GM21423 (cell line): ENCODE measurements around the gene CMBL.
"Not testable (repeated sequence)": the region's sequence is repeated elsewhere in the genome, so short reads cannot be mapped to it uniquely, and the experiment has no call there.

Experiments
- ATAC-seq: cut with Tn5 transposase; IDR thresholded peaks from one replicate; pipeline ENCODE4 v1.9.1; 2021; ENCODE audit warnings: mild to moderate bottlenecking, moderate library complexity; ENCODE audit not compliant: unreplicated experiment

CMBL gene

DNA sequence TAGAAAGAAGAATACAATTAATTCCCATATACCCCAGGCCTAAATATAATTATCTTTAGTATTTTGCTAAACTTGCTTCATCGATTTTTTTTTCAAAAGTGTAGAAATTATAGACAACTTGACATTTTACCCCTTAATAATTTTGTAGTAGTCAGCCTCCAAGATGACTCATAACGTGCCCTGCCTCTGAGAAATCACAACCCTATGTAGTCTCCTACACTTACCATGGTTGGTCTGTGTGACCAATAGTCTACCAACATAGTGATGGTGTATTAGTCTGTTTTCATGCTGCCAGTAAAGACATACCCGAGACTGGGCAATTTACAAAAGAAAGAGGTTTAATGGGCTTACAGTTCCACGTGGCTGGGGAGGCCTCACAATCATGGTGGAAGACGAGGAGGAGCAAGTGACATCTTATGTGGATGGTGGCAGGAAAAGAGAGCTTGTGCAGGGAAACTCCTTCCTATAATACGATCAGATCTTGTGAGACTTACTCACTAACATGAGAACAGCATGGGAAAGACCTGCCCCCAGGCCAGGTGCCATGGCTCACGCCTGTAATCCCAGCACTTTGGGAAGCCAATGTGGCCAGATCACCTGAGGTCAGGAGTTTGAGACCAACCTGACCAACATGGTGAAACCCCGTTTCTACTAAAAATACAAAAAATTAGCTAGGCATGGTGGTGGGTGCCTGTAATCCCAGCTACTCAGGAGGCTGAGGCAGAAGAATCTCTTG is 3.3 kb upstream of the CMBL start:
- ATAC-seq: not testable (repeated sequence)

- no peak for ATAC-seq
Measured at GRCh38 chr5:10310066-10310779, 2.5 kb upstream of the CMBL start.

DNA sequence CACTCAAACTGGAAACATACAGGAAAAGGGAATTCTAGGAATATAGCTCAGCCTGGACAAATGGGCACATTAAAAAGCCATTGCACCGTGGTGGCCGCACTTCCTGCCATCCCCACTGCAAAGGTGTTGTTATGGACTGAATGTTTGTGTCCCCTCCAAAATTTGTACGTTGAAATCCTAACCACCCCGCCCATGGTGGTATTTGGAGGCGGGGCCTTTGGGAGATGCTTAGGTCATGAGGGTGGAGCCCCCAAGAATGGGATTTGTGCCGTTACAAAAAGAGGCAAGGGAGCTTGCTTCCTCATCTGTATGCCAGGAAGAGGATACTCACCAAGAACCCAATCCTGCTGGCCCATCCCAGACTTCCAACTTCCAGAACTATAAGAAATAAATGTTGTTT is 1.1 kb upstream of the CMBL start:
- ATAC-seq: no peak

GRCh38 chr5:10306806-10307205 is 896 bp downstream of the CMBL start:
- no peak for ATAC-seq

GRCh38 chr5:10306114-10306513 is 1.6 kb downstream of the CMBL start:
- ATAC-seq: no peak

GRCh38 chr5:10304932-10305331 is 2.8 kb downstream of the CMBL start:
- ATAC-seq: no peak

- no peak for ATAC-seq
Measured at GRCh38 chr5:10303699-10304170, 4.0 kb downstream of the CMBL start.

GRCh38 chr5:10303201-10303600 is 4.5 kb downstream of the CMBL start:
- no peak for ATAC-seq

- no peak for ATAC-seq
Measured at GRCh38 chr5:10301842-10302610, 5.7 kb downstream of the CMBL start.

DNA sequence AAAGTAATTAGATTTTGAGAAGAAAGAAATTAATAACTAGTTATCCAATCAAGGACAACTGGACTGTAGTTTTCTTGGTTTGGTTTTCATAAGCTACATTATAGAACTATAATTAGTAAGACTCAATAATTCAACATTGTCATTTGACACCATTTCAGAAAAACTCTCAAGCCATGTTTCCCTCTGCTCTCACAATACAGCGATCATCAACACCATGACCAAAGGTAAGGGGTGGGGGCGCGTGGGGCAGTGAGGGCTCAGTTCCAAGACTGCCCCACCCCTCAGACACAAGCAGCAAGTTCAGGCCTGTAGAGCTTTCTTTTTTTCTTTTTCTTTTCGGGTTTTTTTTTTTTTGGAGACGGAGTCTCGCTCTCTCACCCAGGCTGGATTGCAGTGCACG is 6.4 kb downstream of the CMBL start:
- ATAC-seq: no peak

DNA sequence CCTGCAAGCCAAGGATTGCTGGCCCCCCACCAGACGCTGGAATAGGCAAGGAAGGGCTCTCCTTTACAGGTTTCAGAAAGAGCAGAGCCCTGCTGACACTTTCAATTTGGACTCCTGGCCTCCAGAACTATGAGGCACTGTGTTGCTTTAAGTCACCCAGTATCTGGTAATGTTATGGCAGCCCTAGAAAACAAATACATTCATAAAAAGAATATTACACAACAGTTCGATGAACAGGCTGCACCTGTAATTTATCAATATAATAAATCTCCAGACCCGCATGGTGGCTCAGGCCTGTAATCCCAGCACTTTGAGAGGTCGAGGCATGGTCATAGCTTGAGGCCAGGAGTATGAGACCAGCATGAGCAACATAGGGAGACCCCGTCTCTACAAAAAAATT is 7.5 kb downstream of the CMBL start:
- no peak for ATAC-seq

- no peak for ATAC-seq
Measured at GRCh38 chr5:10297646-10298204, 10.0 kb downstream of the CMBL start.

DNA sequence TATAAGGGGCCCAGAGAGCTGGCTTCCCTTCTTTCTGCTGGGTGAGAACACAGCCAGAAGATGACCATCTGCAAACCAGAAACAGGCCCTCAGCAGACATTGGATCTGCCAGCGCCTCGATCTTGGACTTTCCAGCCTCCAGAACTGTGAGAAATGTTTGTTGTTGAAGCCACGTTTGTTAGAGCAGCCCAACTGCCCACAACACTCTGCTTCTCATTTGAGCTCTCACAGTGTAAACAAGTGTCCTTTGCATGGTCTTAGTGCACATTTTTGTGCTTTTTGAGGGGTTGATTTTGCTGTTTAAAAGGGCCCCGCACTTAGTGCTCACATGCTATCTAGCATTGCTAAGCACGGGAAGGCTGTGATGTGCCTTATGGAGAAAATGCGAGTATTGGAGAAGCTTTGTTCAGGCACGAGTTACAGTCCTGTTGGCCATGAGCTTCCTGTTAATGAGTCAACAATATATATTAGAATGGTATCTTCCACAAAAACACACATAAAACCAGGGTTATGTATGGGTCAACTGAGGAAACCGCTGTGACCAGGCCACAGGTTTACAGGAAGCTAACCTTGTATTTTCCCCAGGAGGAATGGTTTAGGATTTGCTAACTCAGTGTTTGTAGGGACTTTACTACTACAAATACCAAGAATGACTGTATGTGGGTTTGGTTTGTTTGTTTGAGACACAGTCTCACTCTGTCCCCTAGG is 11.9 kb downstream of the CMBL start:
- no peak for ATAC-seq

DNA sequence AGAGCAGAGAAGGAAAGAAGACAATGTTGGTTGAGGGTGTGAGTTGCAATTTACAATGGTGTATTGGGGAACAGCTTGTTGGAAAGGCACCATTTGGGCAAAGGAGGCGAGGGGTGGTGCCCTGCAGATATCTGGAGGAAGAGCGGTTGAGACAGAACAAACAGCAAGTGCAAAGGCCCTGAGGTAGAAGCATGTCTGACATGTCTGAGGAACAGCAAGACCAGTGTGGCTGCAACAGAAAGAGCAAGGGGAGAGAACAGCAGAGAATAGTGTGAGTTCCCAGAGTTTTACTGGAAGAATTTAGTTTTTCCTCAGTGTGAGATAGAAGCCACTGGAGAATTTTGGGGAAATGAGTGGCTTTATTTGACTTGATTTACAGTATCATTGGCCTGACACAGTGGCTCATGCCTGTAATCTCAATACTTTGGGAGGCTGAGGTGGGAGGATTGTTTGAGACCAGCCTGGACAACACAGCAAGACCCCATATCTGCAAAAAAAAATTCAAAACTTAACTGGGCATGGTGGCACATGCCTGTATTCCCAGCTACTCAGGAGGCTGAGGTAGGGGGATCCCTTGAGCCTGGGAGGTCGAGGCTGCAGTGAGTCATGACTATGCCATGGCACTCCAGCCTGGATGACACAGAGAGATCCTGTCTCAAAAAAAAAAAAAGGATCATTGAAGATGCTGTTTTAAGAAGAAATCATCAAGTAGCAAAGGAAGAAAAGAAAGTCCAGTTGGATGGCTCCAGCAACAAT is 13.6 kb downstream of the CMBL start:
- no peak for ATAC-seq

GRCh38 chr5:10291692-10292339 is 15.9 kb downstream of the CMBL start:
- no peak for ATAC-seq

- no peak for ATAC-seq
Measured at GRCh38 chr5:10290438-10290837, 17.3 kb downstream of the CMBL start.

GRCh38 chr5:10289991-10290390 is 17.7 kb downstream of the CMBL start:
- no peak for ATAC-seq

GRCh38 chr5:10289353-10289752 is 18.3 kb downstream of the CMBL start:
- ATAC-seq: no peak

DNA sequence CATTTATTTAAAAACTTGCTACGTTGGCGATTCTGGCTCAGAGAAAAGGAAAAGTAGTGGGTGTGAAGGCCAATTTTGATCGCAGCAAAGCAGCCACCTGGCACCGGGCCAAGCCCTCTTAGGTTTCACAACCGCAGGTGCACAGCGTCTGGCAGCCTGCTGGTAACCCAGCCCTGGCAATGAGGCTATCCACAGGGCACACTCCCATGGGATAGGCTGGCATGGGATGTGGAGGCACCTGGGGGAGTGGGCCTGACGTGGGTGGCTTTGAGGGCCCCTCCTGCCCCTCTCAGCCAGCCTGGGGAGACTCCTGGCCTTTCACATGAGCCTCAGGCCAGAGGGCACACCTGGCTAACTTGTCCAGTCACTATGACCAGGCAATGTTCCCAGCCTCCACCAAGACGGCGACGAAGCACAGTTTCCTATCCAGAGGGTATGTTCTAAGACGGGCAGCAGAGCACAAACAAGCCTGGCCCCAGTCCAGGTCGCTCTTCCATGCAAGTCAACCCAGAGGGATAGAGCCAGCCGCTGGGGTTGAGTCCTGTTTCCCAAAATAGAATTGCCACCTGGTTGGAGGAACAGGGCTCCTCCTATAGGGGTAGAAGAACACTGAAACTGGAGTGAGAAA is 19.0 kb downstream of the CMBL start:
- no peak for ATAC-seq
